SK-N-MC (cell line): ENCODE results near the gene JAK1.

Source experiments
- EZH2 ChIP-seq: fragments of 200-600 bp; sonication (generic); IDR thresholded peaks from one replicate; pipeline ENCODE4 v1.6.1; 2017; ENCODE audit warnings: antibody characterized with exemption
- FOXP2 ChIP-seq: optimal IDR thresholded peaks from 2 replicates; pipeline ENCODE3; 2011; ENCODE audit warnings: mild to moderate bottlenecking, moderate library complexity; ENCODE audit not compliant: insufficient read depth; ENCODE audit errors: extremely low read length, control extremely low read depth
- POLR2AphosphoS5 ChIP-seq: IDR thresholded peaks from 2 replicates; pipeline ENCODE4 v1.6.1; 2012; ENCODE audit warnings: mild to moderate bottlenecking, low read depth, low read length, borderline replicate concordance

- TF ChIP-seq EZH2 (no peak), POLR2AphosphoS5 (no peak), FOXP2 (no peak)
These were observed 16.8 kb upstream of the JAK1 start for GRCh38 chr1:64983110-64983509.
